ENCODE measurements around the gene ADAMTS2. TPM values are rescaled to one million over a fixed set of nuclear protein-coding genes. Genes with fewer than 3 reads are reported as not detected.

ADAMTS2 gene
- total RNA-seq, 1 donor from 2014 or later, result 18.8 TPM

- H3K36me3 ChIP-seq (ENCODE audit: insufficient read depth, low read length), result no peaks in the 10 kb centered on the region
- DNase-seq (ENCODE audit: low read depth), result no peak
These were observed 218.7 kb downstream of the ADAMTS2 start for GRCh38 chr5:179126506-179126991.

GRCh38 chr5:179125789-179126505, 219.3 kb downstream of the ADAMTS2 start:
- no peak overlapping the region for H3K4me2 ChIP-seq (ENCODE audit: low read length)
- Mint-ChIP-seq H3K27me3 (ENCODE audit: low read depth, unreplicated experiment) (no peaks in the 10 kb centered on the region), H3K4me3 (ENCODE audit: unreplicated experiment) (no peak overlapping the region), H3K27ac (ENCODE audit: unreplicated experiment) (no peak overlapping the region), H3K36me3 (ENCODE audit: low read depth, unreplicated experiment) (peaks cover 21% of the 10 kb centered on the region), H3K9me3 (ENCODE audit: unreplicated experiment) (peaks cover 15% of the 10 kb centered on the region), H3K4me1 (ENCODE audit: low read depth, unreplicated experiment) (no peaks in the 10 kb centered on the region)
- H3K36me3 ChIP-seq (ENCODE audit: insufficient read depth, low read length), result no peaks in the 10 kb centered on the region
- peaks cover 12% of the 10 kb centered on the region for H3K9me3 ChIP-seq (ENCODE audit: insufficient read depth, low read depth, low read length)
- FAIRE-seq, result no peak
- no peak overlapping the region for H3K4me3 ChIP-seq (ENCODE audit: insufficient read depth, low read depth, low read length)
- H3K79me2 ChIP-seq (ENCODE audit: insufficient read depth, low read length), result no peaks in the 10 kb centered on the region
- no peak overlapping the region for H2AFZ ChIP-seq (ENCODE audit: low read depth, low read length)
- no peaks in the 10 kb centered on the region for H3K4me1 ChIP-seq (ENCODE audit: insufficient read depth, low read length)
- no peak for DNase-seq (ENCODE audit: low read depth)
- H3K9ac ChIP-seq (ENCODE audit: low read length), result no peak overlapping the region
- H3K27ac ChIP-seq (ENCODE audit: low read depth, low read length), result no peak overlapping the region
- TF ChIP-seq EZH2 (IDR thresholded peaks at IDR 0.05; ENCODE audit: insufficient read depth, low read length) (no peak), CTCF (IDR thresholded peaks at IDR 0.05; ENCODE audit: insufficient read depth, low read depth, low read length) (no peak)
- H4K20me1 ChIP-seq (ENCODE audit: insufficient read depth, low read length), result no peaks in the 10 kb centered on the region
- H3K27me3 ChIP-seq (ENCODE audit: insufficient read depth, low read length), result no peaks in the 10 kb centered on the region

More at GRCh38 chr5:179126506-179126991, 218.7 kb downstream of the ADAMTS2 start:
- peaks cover 21% of the 10 kb centered on the region for H3K36me3 Mint-ChIP-seq (ENCODE audit: low read depth, unreplicated experiment)
- Histone ChIP-seq H3K4me3 (ENCODE audit: insufficient read depth, low read depth, low read length) (no peak overlapping the region), H2AFZ (ENCODE audit: low read depth, low read length) (no peak overlapping the region), H3K27me3 (ENCODE audit: insufficient read depth, low read length) (no peaks in the 10 kb centered on the region), H3K79me2 (ENCODE audit: insufficient read depth, low read length) (no peaks in the 10 kb centered on the region), H4K20me1 (ENCODE audit: insufficient read depth, low read length) (no peaks in the 10 kb centered on the region), H3K4me2 (ENCODE audit: low read length) (no peak overlapping the region), H3K9me3 (ENCODE audit: insufficient read depth, low read depth, low read length) (peaks cover 12% of the 10 kb centered on the region), H3K4me1 (ENCODE audit: insufficient read depth, low read length) (no peaks in the 10 kb centered on the region), H3K9ac (ENCODE audit: low read length) (no peak overlapping the region), H3K27ac (ENCODE audit: low read depth, low read length) (no peak overlapping the region)
- no peaks in the 10 kb centered on the region for H3K4me1 Mint-ChIP-seq (ENCODE audit: low read depth, unreplicated experiment)
- no peaks in the 10 kb centered on the region for H3K27me3 Mint-ChIP-seq (ENCODE audit: low read depth, unreplicated experiment)
- no peak overlapping the region for H3K4me3 Mint-ChIP-seq (ENCODE audit: unreplicated experiment)
- H3K9me3 Mint-ChIP-seq (ENCODE audit: unreplicated experiment), result peaks cover 15% of the 10 kb centered on the region
- TF ChIP-seq CTCF (IDR thresholded peaks at IDR 0.05; ENCODE audit: insufficient read depth, low read depth, low read length), result no peak
- no peak for TF ChIP-seq EZH2 (IDR thresholded peaks at IDR 0.05; ENCODE audit: insufficient read depth, low read length)
- H3K27ac Mint-ChIP-seq (ENCODE audit: unreplicated experiment), result no peak overlapping the region
- FAIRE-seq, result no peak

Measured in astrocyte (in vitro differentiated cells and primary cell).